OCI-LY3 (cell line): Measurements from ENCODE around the gene BRSK2.

Experiments used
- EZH2phosphoT487 ChIP-seq: fragments of 200-600 bp; shearing (Covaris generic); IDR thresholded peaks from 2 replicates; pipeline ENCODE4 v1.6.1; 2018; ENCODE audit warnings: antibody characterized with exemption, mixed run types, low read depth
- TF ChIP-seq, protein P1 (sequence below): fragments of 200-600, 300-600 bp; sonication (generic); IDR thresholded peaks from 2 replicates; pipeline ENCODE4 v1.5.1; 2014; ENCODE audit warnings: antibody characterized with exemption, low read length, low read depth

GRCh38 chr11:1372660-1373059 lies 17.1 kb upstream of the BRSK2 start:
- TF ChIP-seq, protein P1, sequence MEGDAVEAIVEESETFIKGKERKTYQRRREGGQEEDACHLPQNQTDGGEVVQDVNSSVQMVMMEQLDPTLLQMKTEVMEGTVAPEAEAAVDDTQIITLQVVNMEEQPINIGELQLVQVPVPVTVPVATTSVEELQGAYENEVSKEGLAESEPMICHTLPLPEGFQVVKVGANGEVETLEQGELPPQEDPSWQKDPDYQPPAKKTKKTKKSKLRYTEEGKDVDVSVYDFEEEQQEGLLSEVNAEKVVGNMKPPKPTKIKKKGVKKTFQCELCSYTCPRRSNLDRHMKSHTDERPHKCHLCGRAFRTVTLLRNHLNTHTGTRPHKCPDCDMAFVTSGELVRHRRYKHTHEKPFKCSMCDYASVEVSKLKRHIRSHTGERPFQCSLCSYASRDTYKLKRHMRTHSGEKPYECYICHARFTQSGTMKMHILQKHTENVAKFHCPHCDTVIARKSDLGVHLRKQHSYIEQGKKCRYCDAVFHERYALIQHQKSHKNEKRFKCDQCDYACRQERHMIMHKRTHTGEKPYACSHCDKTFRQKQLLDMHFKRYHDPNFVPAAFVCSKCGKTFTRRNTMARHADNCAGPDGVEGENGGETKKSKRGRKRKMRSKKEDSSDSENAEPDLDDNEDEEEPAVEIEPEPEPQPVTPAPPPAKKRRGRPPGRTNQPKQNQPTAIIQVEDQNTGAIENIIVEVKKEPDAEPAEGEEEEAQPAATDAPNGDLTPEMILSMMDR, result no peak
- no peak for TF ChIP-seq EZH2phosphoT487
